GM18909 (cell line): Measurements from ENCODE around the gene EFS.
"Not testable (repeated sequence)": the region's sequence is repeated elsewhere in the genome, so short reads cannot be mapped to it uniquely, and the experiment has no call there.

ENCODE experiments used
- ATAC-seq: cut with Tn5 transposase; IDR thresholded peaks from one replicate; pipeline ENCODE4 v1.9.1; 2021; ENCODE audit warnings: mild to moderate bottlenecking; ENCODE audit not compliant: unreplicated experiment, poor library complexity

Gene EFS

GRCh38 chr14:23399591-23399990 lies 34.6 kb upstream of the EFS start:
- no peak for ATAC-seq

- ATAC-seq = no peak
Measured at GRCh38 chr14:23399136-23399535, 34.2 kb upstream of the EFS start.

GRCh38 chr14:23398348-23398747 lies 33.4 kb upstream of the EFS start:
- ATAC-seq = no peak

- no peak for ATAC-seq
Measured at GRCh38 chr14:23396781-23397407, 31.9 kb upstream of the EFS start.

GRCh38 chr14:23396126-23396525 lies 31.2 kb upstream of the EFS start:
- ATAC-seq = no peak

GRCh38 chr14:23392613-23393012 lies 27.6 kb upstream of the EFS start:
- no peak for ATAC-seq

GRCh38 chr14:23389871-23390270 lies 24.9 kb upstream of the EFS start:
- ATAC-seq = not testable (repeated sequence)

- ATAC-seq = no peak
Measured at GRCh38 chr14:23389396-23389795, 24.4 kb upstream of the EFS start.

- ATAC-seq = no peak
Measured at GRCh38 chr14:23388996-23389395, 24.0 kb upstream of the EFS start.

- no peak for ATAC-seq
Measured at GRCh38 chr14:23387916-23388882, 23.2 kb upstream of the EFS start.

- no peak for ATAC-seq
Measured at GRCh38 chr14:23386999-23387398, 22.0 kb upstream of the EFS start.

GRCh38 chr14:23386266-23386657 lies 21.3 kb upstream of the EFS start:
- ATAC-seq = not testable (repeated sequence)

GRCh38 chr14:23385642-23386265 lies 20.8 kb upstream of the EFS start:
- ATAC-seq = no peak

- no peak for ATAC-seq
Measured at GRCh38 chr14:23385244-23385641, 20.3 kb upstream of the EFS start.

GRCh38 chr14:23384364-23385080 lies 19.6 kb upstream of the EFS start:
- no peak for ATAC-seq

GRCh38 chr14:23382731-23383440 lies 17.9 kb upstream of the EFS start:
- no peak for ATAC-seq

GRCh38 chr14:23382276-23382675 lies 17.3 kb upstream of the EFS start:
- no peak for ATAC-seq

- no peak for ATAC-seq
Measured at GRCh38 chr14:23381871-23382270, 16.9 kb upstream of the EFS start.

GRCh38 chr14:23380976-23381375 lies 16.0 kb upstream of the EFS start:
- no peak for ATAC-seq
